Ammon's horn (tissue), 1 donor: ENCODE measurements around the gene TSPAN11.

ENCODE experiments used
- DNase-seq: peaks from one replicate; pipeline ENCODE4 v3.0.0-alpha.2; 2016; ENCODE audit warnings: low spot score

TSPAN11 gene

GRCh38 chr12:30911207-30911606, 15.3 kb upstream of the TSPAN11 start:
- no peak for DNase-seq

- no peak for DNase-seq
Measured at GRCh38 chr12:30913323-30913722, 13.2 kb upstream of the TSPAN11 start.

GRCh38 chr12:30914986-30915591, 11.5 kb upstream of the TSPAN11 start:
- no peak for DNase-seq

GRCh38 chr12:30923057-30923456, 3.5 kb upstream of the TSPAN11 start:
- DNase-seq = no peak

- DNase-seq = no peak
Measured at GRCh38 chr12:30925607-30926242, 823 bp upstream of the TSPAN11 start.

- DNase-seq = no peak
Measured at GRCh38 chr12:30927222-30927611, 669 bp downstream of the TSPAN11 start.

GRCh38 chr12:30928356-30929244, 2.1 kb downstream of the TSPAN11 start:
- DNase-seq = no peak

GRCh38 chr12:30930238-30930637, 3.7 kb downstream of the TSPAN11 start:
- DNase-seq = no peak

GRCh38 chr12:30930641-30931040, 4.1 kb downstream of the TSPAN11 start:
- no peak for DNase-seq

GRCh38 chr12:30932881-30933280, 6.3 kb downstream of the TSPAN11 start:
- no peak for DNase-seq

- DNase-seq = no peak
Measured at GRCh38 chr12:30934811-30935210, 8.3 kb downstream of the TSPAN11 start.

GRCh38 chr12:30936036-30936435, 9.5 kb downstream of the TSPAN11 start:
- no peak for DNase-seq

- no peak for DNase-seq
Measured at GRCh38 chr12:30939234-30939633, 12.7 kb downstream of the TSPAN11 start.

GRCh38 chr12:30942486-30942885, 15.9 kb downstream of the TSPAN11 start:
- DNase-seq = no peak

GRCh38 chr12:30942936-30943335, 16.4 kb downstream of the TSPAN11 start:
- DNase-seq = no peak

- no peak for DNase-seq
Measured at GRCh38 chr12:30945443-30946164, 19.1 kb downstream of the TSPAN11 start.

- DNase-seq = no peak
Measured at GRCh38 chr12:30952015-30952414, 25.5 kb downstream of the TSPAN11 start.

GRCh38 chr12:30953257-30953656, 26.7 kb downstream of the TSPAN11 start:
- DNase-seq = no peak

- peak; percentile 56 for DNase-seq
Measured at GRCh38 chr12:30953951-30954751, 27.6 kb downstream of the TSPAN11 start.

- DNase-seq = no peak
Measured at GRCh38 chr12:30955214-30955613, 28.7 kb downstream of the TSPAN11 start.

- DNase-seq = no peak
Measured at GRCh38 chr12:30959110-30959710, 32.7 kb downstream of the TSPAN11 start.
